HepG2 (cell line): ENCODE data around the gene CRISPLD2. TPM values are rescaled to one million over a fixed set of nuclear protein-coding genes. Genes with fewer than 3 reads are reported as not detected.

Experiments
- ATAC-seq: fragments of 200-7000 bp; cut with Tn5 transposase; 3 replicates; pipeline ENCODE4 v1.9.1; 2020; ENCODE audit warnings: mild to moderate bottlenecking, moderate library complexity
- BruUV-seq: library from RNA; stranded (reverse); fragments of 400-500 nt; replicated peaks from 2 replicates; lab custom pipeline; 2021; lab: Mats Ljungman, UMichigan
- CTCF ChIA-PET: fragments of 300-600 bp; formaldehyde crosslinking; extraction: SDS; loops from one replicate; lab custom pipeline; 2021; ENCODE audit warnings: low total read pairs, inconsistent platforms, low intra/inter-chr PET ratio; lab: Yijun Ruan, JAX
- POLR2A ChIA-PET: fragments of 350-600 bp; sonication (Branson Sonifier 250); formaldehyde crosslinking; loops from one replicate; lab custom pipeline; 2020; ENCODE audit warnings: antibody characterized with exemption, inconsistent platforms; lab: Yijun Ruan, JAX
- DNase-seq: peaks from one replicate; pipeline ENCODE4 v3.0.0-alpha.2; 2015; ENCODE audit warnings: low spot score
- FAIRE-seq: peaks from 3 replicates; lab custom pipeline; 2011; peaks lifted over from hg19 to GRCh38; lab: Jason Lieb, UNC
- H2AFZ ChIP-seq: one replicate; pipeline ENCODE4 v1.6.1; 2011; ENCODE audit warnings: low read length, inconsistent platforms
- H3K27ac ChIP-seq: fragments of 300-600 bp; 3 replicates; pipeline ENCODE4 v1.8.0; 2011; ENCODE audit warnings: mixed run types, mild to moderate bottlenecking, mixed read lengths, low read length, inconsistent platforms; ENCODE audit not compliant: insufficient read depth; ENCODE audit errors: extremely low read length
- H3K27me3 ChIP-seq, 2 experiments: fragments of 200-600 bp in 1 of 2; 2 replicates in 1 of 2; 3 replicates in 1 of 2; pipeline versions ENCODE4 v1.6.0 to v1.8.0; 2011; ENCODE audit warnings: low read length in 2 of 2, mild to moderate bottlenecking in 2 of 2, moderate library complexity in 2 of 2, inconsistent platforms in 1 of 2; ENCODE audit not compliant: insufficient read depth in 2 of 2, control insufficient read depth in 1 of 2
- H3K36me3 ChIP-seq, 2 experiments: fragments of 200-600 bp in 1 of 2; replicated peaks in 1 of 2; 2 replicates in 1 of 2; 3 replicates in 1 of 2; pipeline versions ENCODE4 v1.5.1 to v1.8.0; 2011; ENCODE audit warnings: low read length in 2 of 2, inconsistent platforms in 1 of 2; ENCODE audit not compliant: insufficient read depth in 2 of 2, control insufficient read depth in 1 of 2
- H3K4me1 ChIP-seq: 2 replicates; pipeline ENCODE4 v1.5.1; 2012; ENCODE audit warnings: low read length, inconsistent platforms; ENCODE audit not compliant: insufficient read depth
- H3K4me2 ChIP-seq: 2 replicates; pipeline ENCODE4 v1.6.0; 2011; ENCODE audit warnings: low read depth, low read length, inconsistent platforms
- H3K4me3 ChIP-seq, 3 experiments: fragments of 200-600 bp in 1 of 3; sonication (generic), shearing (Covaris generic) in 1 of 3; replicated peaks in 1 of 3; 2 replicates each; pipeline ENCODE4 v1.5.1; 2011 to 2016; ENCODE audit warnings: low read length in 3 of 3, inconsistent platforms in 2 of 3, low read depth in 2 of 3, mild to moderate bottlenecking in 2 of 3, control low read depth in 1 of 3, mixed read lengths in 1 of 3; ENCODE audit not compliant: insufficient read depth in 1 of 3
- H3K79me2 ChIP-seq: one replicate; pipeline ENCODE4 v1.6.1; 2011; ENCODE audit warnings: low read length, inconsistent platforms; ENCODE audit not compliant: insufficient read depth
- H3K9ac ChIP-seq: 2 replicates; pipeline ENCODE4 v1.6.0; 2011; ENCODE audit warnings: mild to moderate bottlenecking, low read depth, low read length, inconsistent platforms; ENCODE audit not compliant: insufficient read depth
- H3K9me3 ChIP-seq: 2 replicates; pipeline ENCODE4 v1.5.1; 2012; ENCODE audit warnings: mild to moderate bottlenecking, low read length
- H4K20me1 ChIP-seq: 2 replicates; pipeline ENCODE4 v1.6.0; 2011; ENCODE audit warnings: inconsistent platforms, mild to moderate bottlenecking, low read length, moderate library complexity; ENCODE audit not compliant: insufficient read depth
- BORCS8-MEF2B ChIP-seq: sonication (generic); formaldehyde crosslinking; IDR thresholded peaks from 2 replicates; pipeline ENCODE4 v1.8.0; 2022; ENCODE audit warnings: mild to moderate bottlenecking, missing genetic modification reagents
- CC2D1A ChIP-seq: sonication (generic); formaldehyde crosslinking; IDR thresholded peaks from 2 replicates; pipeline ENCODE4 v1.8.1; 2023; ENCODE audit warnings: mild to moderate bottlenecking, missing genetic modification reagents
- CENPT ChIP-seq: sonication (generic); formaldehyde crosslinking; IDR thresholded peaks from 2 replicates; pipeline ENCODE4 v1.8.0; 2022; ENCODE audit warnings: low read depth, mild to moderate bottlenecking, moderate library complexity, missing genetic modification reagents
- EEA1 ChIP-seq: sonication (generic); formaldehyde crosslinking; IDR thresholded peaks from 2 replicates; pipeline ENCODE4 v1.5.1; 2020; ENCODE audit warnings: mild to moderate bottlenecking, missing genetic modification reagents, borderline replicate concordance
- HMGA1 ChIP-seq: sonication (generic); formaldehyde crosslinking; conservative IDR thresholded peaks from 2 replicates; pipeline ENCODE4 v1.4.0; 2020; ENCODE audit warnings: missing genetic modification reagents
- HNRNPUL1 ChIP-seq: fragments of 200-400 bp; formaldehyde crosslinking; IDR thresholded peaks from 2 replicates; pipeline ENCODE4 v1.6.1; 2017; ENCODE audit warnings: low read depth, mild to moderate bottlenecking, low read length, moderate library complexity
- MED13 ChIP-seq: sonication (generic); formaldehyde crosslinking; IDR thresholded peaks from 2 replicates; pipeline ENCODE4 v1.5.0; 2020; ENCODE audit warnings: missing genetic modification reagents
- MZF1 ChIP-seq: sonication (generic); formaldehyde crosslinking; IDR thresholded peaks from 2 replicates; pipeline ENCODE4 v1.8.1; 2023; ENCODE audit warnings: mild to moderate bottlenecking, missing genetic modification reagents, borderline replicate concordance
- NFIB ChIP-seq: sonication (generic); formaldehyde crosslinking; IDR thresholded peaks from 2 replicates; pipeline ENCODE4 v1.9.0; 2021; ENCODE audit warnings: missing genetic modification reagents, mild to moderate bottlenecking, borderline replicate concordance
- NR2F2 ChIP-seq: IDR thresholded peaks from 2 replicates; pipeline ENCODE4 v1.6.1; 2012; ENCODE audit warnings: low read depth, inconsistent platforms, borderline replicate concordance
- RFX3 ChIP-seq: IDR thresholded peaks from 2 replicates; pipeline ENCODE4 v1.6.1; 2016; ENCODE audit warnings: missing biosample characterization, missing genetic modification reagents
- RFX5 ChIP-seq: IDR thresholded peaks from 2 replicates; pipeline ENCODE4 v1.6.1; 2011; ENCODE audit warnings: low read depth, low read length, improper control_type of control experiment
- SOX5 ChIP-seq: IDR thresholded peaks from 2 replicates; pipeline ENCODE4 v1.6.1; 2016; ENCODE audit warnings: borderline replicate concordance
- ZBTB20 ChIP-seq: sonication (generic); formaldehyde crosslinking; IDR thresholded peaks from 2 replicates; pipeline ENCODE4 v1.8.1; 2023; ENCODE audit warnings: missing genetic modification reagents, low read depth, mild to moderate bottlenecking, borderline replicate concordance
- ZBTB21 ChIP-seq: sonication (generic); formaldehyde crosslinking; IDR thresholded peaks from 2 replicates; pipeline ENCODE4 v1.4.0; 2020; ENCODE audit warnings: missing genetic modification reagents
- ZFYVE20 ChIP-seq: sonication (generic); formaldehyde crosslinking; IDR thresholded peaks from 2 replicates; pipeline ENCODE4 v1.8.0; 2023; ENCODE audit warnings: low read depth, mild to moderate bottlenecking, moderate library complexity, missing genetic modification reagents, borderline replicate concordance
- ZNF207 ChIP-seq: fragments of 450-650 bp; IDR thresholded peaks from 2 replicates; pipeline ENCODE4 v1.6.1; 2016; ENCODE audit warnings: antibody characterized with exemption, borderline replicate concordance
- ZNF678 ChIP-seq: sonication (generic); formaldehyde crosslinking; IDR thresholded peaks from 2 replicates; pipeline ENCODE4 v1.4.0; 2020; ENCODE audit warnings: mild to moderate bottlenecking, missing genetic modification reagents
- ZNF768 ChIP-seq: sonication (generic); formaldehyde crosslinking; IDR thresholded peaks from 2 replicates; pipeline ENCODE4 v1.4.0; 2020; ENCODE audit warnings: missing genetic modification reagents
- ZNF773 ChIP-seq: sonication (generic); formaldehyde crosslinking; IDR thresholded peaks from 2 replicates; pipeline ENCODE4 v1.4.0; 2020; ENCODE audit warnings: missing genetic modification reagents, borderline replicate concordance
- ZNF775 ChIP-seq: sonication (generic); formaldehyde crosslinking; IDR thresholded peaks from 2 replicates; pipeline ENCODE4 v1.4.0; 2020; ENCODE audit warnings: missing genetic modification reagents, mild to moderate bottlenecking, moderate library complexity, borderline replicate concordance
- WGBS: methylation state at CpG from one replicate; pipeline ENCODE4 v1.1.6; 2017; ENCODE audit warnings: low lambda C conversion rate; 5-methylcytosine and 5-hydroxymethylcytosine counted together
- in situ Hi-C: cut with HindIII; loops from 2 replicates; pipeline ENCODE4 v1.10.0; 2017; ENCODE audit warnings: low pct_unique_long_range_greater_than_20kb; ENCODE audit not compliant: extremely low pct_ligation_motif_present
- intact Hi-C: fragments of 100-400 bp; cut with micrococcal nuclease; formaldehyde crosslinking; loops from one replicate; pipeline ENCODE4 v1.10.0; 2022; ENCODE audit not compliant: unreplicated experiment
- polyA plus RNA-seq, 8 experiments: library from polyadenylated mRNA; depleted of rRNA in 3 of 8; stranded (reverse) in 7 of 8; unstranded in 1 of 8; fragments of >200 nt; fragmentation: Illumina TruSeq in 4 of 8; extraction: Trizol in 4 of 8; gene quantifications; 2 replicates each; pipeline versions ENCODE4 v1.2.1 to v1.2.3, GENCODE V29; 2011 to 2016; ENCODE audit warnings: low read depth in 4 of 8, missing spikeins in 1 of 8, mixed read lengths in 1 of 8; ENCODE audit not compliant: insufficient read depth in 1 of 8
- total RNA-seq, 5 experiments: library from RNA; depleted of rRNA; stranded (reverse); fragments of >200 nt; fragmentation: Illumina TruSeq; extraction: Trizol; gene quantifications; 2 replicates each; pipeline ENCODE4 v1.2.3, GENCODE V29; 2016; ENCODE audit warnings: low read depth in 1 of 5
- TF ChIP-seq, protein P1 (sequence below): IDR thresholded peaks from 2 replicates; pipeline ENCODE4 v1.6.1; 2016; ENCODE audit warnings: control low read depth
- TF ChIP-seq, protein P2 (sequence below): sonication (generic); formaldehyde crosslinking; IDR thresholded peaks from 2 replicates; pipeline ENCODE4 v1.5.0; 2020; ENCODE audit warnings: missing genetic modification reagents, mild to moderate bottlenecking, borderline replicate concordance
- TF ChIP-seq, protein P3 (sequence below): sonication (generic); formaldehyde crosslinking; IDR thresholded peaks from 2 replicates; pipeline ENCODE4 v1.5.0; 2020; ENCODE audit warnings: missing genetic modification reagents

CRISPLD2 gene
- total and polyA plus RNA-seq, 2 of the 13 experiments (the other 11 are each of a cell fraction or from before 2014, with no cell fraction given): 0.04 to 0.31 TPM

DNA sequence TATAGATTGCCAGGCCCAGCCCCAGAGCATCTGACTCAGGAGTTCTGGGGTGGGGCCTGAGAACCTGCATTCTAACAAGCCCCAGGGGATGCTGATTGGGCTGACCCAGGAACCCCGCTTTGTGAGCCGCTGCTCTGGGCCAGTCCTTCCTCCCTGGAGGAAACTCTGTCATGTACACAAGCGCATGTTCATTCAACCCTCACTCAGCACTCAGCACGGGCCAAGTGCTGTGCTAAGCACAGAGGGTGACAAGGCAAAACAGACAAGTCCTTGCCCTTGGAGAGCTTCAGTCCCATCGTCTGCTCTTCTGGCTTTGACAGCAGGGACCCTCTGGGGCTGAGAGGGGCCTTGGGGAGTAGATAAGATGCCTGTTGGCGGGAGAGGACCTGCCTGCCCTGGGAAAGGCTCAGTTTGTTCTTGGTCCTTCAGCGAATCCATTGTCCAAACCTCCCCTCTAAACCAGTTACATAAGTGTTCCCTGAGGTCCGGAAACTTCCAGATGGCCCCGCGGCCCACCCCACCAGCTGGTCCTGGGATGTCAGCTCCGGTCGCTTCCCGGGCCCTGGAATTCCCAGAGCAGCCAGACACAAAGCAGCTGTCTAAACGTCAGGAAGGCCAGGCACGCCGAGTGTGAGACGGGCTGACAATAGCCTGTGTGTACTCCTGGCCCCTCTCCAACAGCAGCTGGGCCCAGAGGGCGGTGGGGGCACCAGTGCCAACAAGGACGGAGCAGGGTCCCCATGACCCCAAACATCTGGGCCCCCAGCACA, 102.8 kb downstream of the CRISPLD2 start:
- H3K27ac ChIP-seq: no peak overlapping the region
- CTCF ChIA-PET: no interaction called here
- BruUV-seq: no TSS peak
- in situ Hi-C loops: no loop called here
- peak overlapping the region in 1 of 3 experiments; percentile 20; a peak in 1 of 6 replicates for H3K4me3 ChIP-seq
- H3K9me3 ChIP-seq: no peaks in the 10 kb centered on the region
- POLR2A ChIA-PET: no interaction called here
- peaks cover 32% of the 10 kb centered on the region for H3K4me1 ChIP-seq
- no peak overlapping the region for H3K9ac ChIP-seq
- peak overlapping the region; percentile 42 for H3K4me2 ChIP-seq
- H3K36me3 ChIP-seq: no peaks in the 10 kb centered on the region
- DNase-seq (peak; percentile 38), FAIRE-seq (peak; percentile 8), ATAC-seq (peak; percentile 48)
- WGBS: 5% methylated on average over 8 of the region's 19 CpGs
- no peaks in the 10 kb centered on the region for H4K20me1 ChIP-seq
- H3K27me3 ChIP-seq: peaks cover 6 to 37% of the 10 kb centered on the region in 2 experiments; a peak in 4 of 5 replicates
- intact Hi-C loops: no loop called here
- H2AFZ ChIP-seq: no peak overlapping the region
- no peaks in the 10 kb centered on the region for H3K79me2 ChIP-seq
- TF ChIP-seq ZBTB20: no peak
- TF ChIP-seq SOX5 (CRISPR knock-in tag): peak; percentile 69
- TF ChIP-seq BORCS8-MEF2B (CRISPR knock-in tag): no peak
- peak; percentile 21; the same call in 1 of the 2 replicates for TF ChIP-seq ZNF768 (CRISPR knock-in tag)
- TF ChIP-seq RFX5: no peak
- TF ChIP-seq MZF1: no peak
- no peak for TF ChIP-seq ZFYVE20 (CRISPR knock-in tag)
- TF ChIP-seq, protein P1, sequence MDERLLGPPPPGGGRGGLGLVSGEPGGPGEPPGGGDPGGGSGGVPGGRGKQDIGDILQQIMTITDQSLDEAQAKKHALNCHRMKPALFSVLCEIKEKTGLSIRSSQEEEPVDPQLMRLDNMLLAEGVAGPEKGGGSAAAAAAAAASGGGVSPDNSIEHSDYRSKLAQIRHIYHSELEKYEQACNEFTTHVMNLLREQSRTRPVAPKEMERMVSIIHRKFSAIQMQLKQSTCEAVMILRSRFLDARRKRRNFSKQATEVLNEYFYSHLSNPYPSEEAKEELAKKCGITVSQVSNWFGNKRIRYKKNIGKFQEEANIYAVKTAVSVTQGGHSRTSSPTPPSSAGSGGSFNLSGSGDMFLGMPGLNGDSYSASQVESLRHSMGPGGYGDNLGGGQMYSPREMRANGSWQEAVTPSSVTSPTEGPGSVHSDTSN (CRISPR knock-in tag): 0 out of 2 replicates have a peak, but pooled peaks have one; percentile 6
- no peak for TF ChIP-seq ZNF775
- TF ChIP-seq ZNF678 (CRISPR knock-in tag): no peak
- no peak for TF ChIP-seq ZBTB21
- TF ChIP-seq, protein P2, sequence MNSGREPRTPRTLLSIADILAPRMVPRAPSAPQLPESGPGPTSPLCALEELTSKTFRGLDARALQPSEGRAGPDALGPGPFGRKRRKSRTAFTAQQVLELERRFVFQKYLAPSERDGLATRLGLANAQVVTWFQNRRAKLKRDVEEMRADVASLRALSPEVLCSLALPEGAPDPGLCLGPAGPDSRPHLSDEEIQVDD (CRISPR knock-in tag): no peak
- no peak for TF ChIP-seq ZNF773
- no peak for TF ChIP-seq NR2F2
- TF ChIP-seq HMGA1: no peak
- no peak for TF ChIP-seq NFIB
- no peak for TF ChIP-seq EEA1 (CRISPR knock-in tag)
- no peak for TF ChIP-seq MED13 (CRISPR knock-in tag)
- no peak for TF ChIP-seq CC2D1A
- TF ChIP-seq HNRNPUL1: no peak
- no peak for TF ChIP-seq ZNF207
- no peak for TF ChIP-seq RFX3
- no peak for TF ChIP-seq CENPT
- TF ChIP-seq, protein P3, sequence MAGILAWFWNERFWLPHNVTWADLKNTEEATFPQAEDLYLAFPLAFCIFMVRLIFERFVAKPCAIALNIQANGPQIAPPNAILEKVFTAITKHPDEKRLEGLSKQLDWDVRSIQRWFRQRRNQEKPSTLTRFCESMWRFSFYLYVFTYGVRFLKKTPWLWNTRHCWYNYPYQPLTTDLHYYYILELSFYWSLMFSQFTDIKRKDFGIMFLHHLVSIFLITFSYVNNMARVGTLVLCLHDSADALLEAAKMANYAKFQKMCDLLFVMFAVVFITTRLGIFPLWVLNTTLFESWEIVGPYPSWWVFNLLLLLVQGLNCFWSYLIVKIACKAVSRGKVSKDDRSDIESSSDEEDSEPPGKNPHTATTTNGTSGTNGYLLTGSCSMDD: no peak
